Fibroblast of villous mesenchyme (primary cell): ENCODE results near the gene CEP295NL. TPM values are rescaled to one million over a fixed set of nuclear protein-coding genes. Genes with fewer than 3 reads are reported as not detected.

Source experiments
- DNase-seq: peaks from one replicate; pipeline ENCODE4 v3.0.0-alpha.2; 2010; ENCODE audit warnings: low read depth
- H3K4me3 ChIP-seq: 2 replicates; pipeline ENCODE4 v1.5.1; 2011; ENCODE audit warnings: low read depth, mild to moderate bottlenecking, low read length
- CTCF ChIP-seq: IDR thresholded peaks from 2 replicates; pipeline ENCODE4 v1.5.1; 2012; ENCODE audit warnings: low read depth, mild to moderate bottlenecking, low read length; ENCODE audit not compliant: insufficient read depth
- total RNA-seq: library from RNA; depleted of rRNA; stranded (reverse); fragments of >200 nt; gene quantifications from 2 replicates; pipeline ENCODE4 v1.2.3, GENCODE V29; 2012

Gene CEP295NL
- 3.9 and 5.6 TPM in 2 replicates for total RNA-seq

- TF ChIP-seq CTCF = no peak
- DNase-seq = no peak
Observed at GRCh38 chr17:78903101-78903779, at the start of gene CEP295NL. CEP295NL (minus strand) TSS chr17:78903201; CDS start chr17:78901828, 1,373 bp downstream.

GRCh38 chr17:78952706-78953105 lies 49.7 kb upstream of the CEP295NL start:
- no peak for DNase-seq
- no peak overlapping the region for H3K4me3 ChIP-seq
- no peak for TF ChIP-seq CTCF

More at GRCh38 chr17:78903101-78903779, at the start of gene CEP295NL:
- no peak within 1 kb of the TSS for H3K4me3 ChIP-seq

- TF ChIP-seq CTCF = no peak
- no peak overlapping the region for H3K4me3 ChIP-seq
- peak; percentile 57 for DNase-seq
Observed at GRCh38 chr17:78951967-78952551, 49.1 kb upstream of the CEP295NL start.

GRCh38 chr17:78950870-78951269 lies 47.9 kb upstream of the CEP295NL start:
- no peak for TF ChIP-seq CTCF
- H3K4me3 ChIP-seq = no peak overlapping the region
- no peak for DNase-seq

- DNase-seq = no peak
- no peak overlapping the region for H3K4me3 ChIP-seq
- no peak for TF ChIP-seq CTCF
Observed at GRCh38 chr17:78947235-78948149, 44.5 kb upstream of the CEP295NL start.

GRCh38 chr17:78946631-78947030 lies 43.6 kb upstream of the CEP295NL start:
- no peak for TF ChIP-seq CTCF
- no peak overlapping the region for H3K4me3 ChIP-seq
- no peak for DNase-seq
